GM10266 (cell line): Measurements from ENCODE around the gene ATG7.
"Not testable (repeated sequence)": the region's sequence is repeated elsewhere in the genome, so short reads cannot be mapped to it uniquely, and the experiment has no call there.

ENCODE experiments used
- DNase-seq: peaks from one replicate; pipeline ENCODE4 v3.0.0; 2012; ENCODE audit errors: extremely low spot score
- CTCF ChIP-seq: IDR thresholded peaks from 2 replicates; pipeline ENCODE4 v1.5.1; 2012; ENCODE audit warnings: mild to moderate bottlenecking, low read depth; ENCODE audit not compliant: control insufficient read depth, insufficient read depth; ENCODE audit errors: missing control alignments

ATG7 gene

GRCh38 chr3:11478167-11478566 is 206.0 kb downstream of the ATG7 start:
- no peak for DNase-seq
- no peak for TF ChIP-seq CTCF

- DNase-seq, result no peak
- TF ChIP-seq CTCF, result no peak
These were observed 207.0 kb downstream of the ATG7 start for GRCh38 chr3:11479221-11479620.

- no peak for TF ChIP-seq CTCF
- no peak for DNase-seq
These were observed 208.6 kb downstream of the ATG7 start for GRCh38 chr3:11480663-11481298.

- TF ChIP-seq CTCF, result no peak
- no peak for DNase-seq
These were observed 209.4 kb downstream of the ATG7 start for GRCh38 chr3:11481556-11481955.

GRCh38 chr3:11482021-11482420 is 209.8 kb downstream of the ATG7 start:
- no peak for TF ChIP-seq CTCF
- no peak for DNase-seq

- not testable (repeated sequence) for DNase-seq
These were observed 216.2 kb downstream of the ATG7 start for GRCh38 chr3:11488356-11488755.

GRCh38 chr3:11494131-11494916 is 222.1 kb downstream of the ATG7 start:
- no peak for DNase-seq
- no peak for TF ChIP-seq CTCF

- DNase-seq, result no peak
- no peak for TF ChIP-seq CTCF
These were observed 223.9 kb downstream of the ATG7 start for GRCh38 chr3:11495948-11496557.
